MM.1S (cell line): ENCODE measurements around the gene RBM11.

Experiments
- CTCF ChIP-seq: fragments of 300-600 bp; sonication (generic); IDR thresholded peaks from 2 replicates; pipeline ENCODE4 v1.5.1; 2016; ENCODE audit warnings: antibody characterized with exemption, low read length, mixed read lengths
- EZH2 ChIP-seq: fragments of 300-600 bp; sonication (generic); optimal IDR thresholded peaks from 2 replicates; pipeline ENCODE3; 2017; ENCODE audit warnings: low read depth, mild to moderate bottlenecking, antibody characterized with exemption, low read length, mixed read lengths

GRCh38 chr21:14260174-14260764 is 44.3 kb downstream of the RBM11 start:
- TF ChIP-seq CTCF, result no peak
- TF ChIP-seq EZH2, result no peak
